LNCAP (cell line): Measurements from ENCODE around the gene METAP1D.

ENCODE experiments used
- CTCF ChIP-seq: fragments of 450-650 bp; IDR thresholded peaks from 2 replicates; pipeline ENCODE4 v1.5.1; 2017; ENCODE audit warnings: mild to moderate bottlenecking

METAP1D gene

DNA sequence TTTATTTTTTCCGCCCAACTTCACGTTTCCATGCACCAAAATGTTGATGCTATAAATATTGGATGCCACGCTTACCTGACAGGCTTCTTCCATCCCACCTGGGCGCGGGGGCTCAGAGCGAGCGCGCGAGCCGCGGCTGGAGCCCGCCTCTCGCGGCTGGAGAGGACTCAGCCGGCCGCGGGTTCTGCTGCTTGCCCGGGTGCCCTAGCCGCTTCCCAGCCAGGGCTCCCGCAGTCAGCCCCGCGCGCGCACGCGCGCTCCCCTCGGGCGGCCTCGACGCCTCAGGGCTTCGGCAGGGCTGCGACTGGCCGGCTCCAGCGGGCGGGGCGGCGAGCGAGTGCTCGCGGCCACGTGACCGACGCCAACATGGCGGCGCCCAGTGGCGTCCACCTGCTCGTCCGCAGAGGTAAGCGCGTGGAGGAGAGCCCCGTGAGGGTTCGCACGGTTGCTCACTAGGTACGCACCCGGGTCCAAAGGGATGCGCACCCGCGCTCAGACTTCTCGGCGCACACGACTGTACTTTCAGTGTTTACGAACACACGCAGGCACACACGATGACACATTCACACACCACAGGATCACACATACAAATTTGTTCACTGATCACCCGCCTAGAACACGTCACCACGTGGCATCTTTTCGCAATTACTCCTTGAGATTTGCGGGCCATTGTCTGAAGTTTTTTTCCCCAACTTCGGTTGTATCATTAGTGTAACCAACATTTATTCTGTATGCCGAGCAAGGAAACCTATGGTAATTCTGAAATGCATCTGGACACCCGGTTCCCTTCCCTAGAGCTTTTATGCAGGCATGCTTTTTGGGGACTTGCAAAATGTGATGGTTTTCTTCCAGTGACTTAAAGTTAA, at the start of gene METAP1D:
TSS of gene METAP1D (plus strand) at position 350 of the 866 bp plus-strand sequence. CDS start at position 367, 17 bp downstream.
- no peak for TF ChIP-seq CTCF

DNA sequence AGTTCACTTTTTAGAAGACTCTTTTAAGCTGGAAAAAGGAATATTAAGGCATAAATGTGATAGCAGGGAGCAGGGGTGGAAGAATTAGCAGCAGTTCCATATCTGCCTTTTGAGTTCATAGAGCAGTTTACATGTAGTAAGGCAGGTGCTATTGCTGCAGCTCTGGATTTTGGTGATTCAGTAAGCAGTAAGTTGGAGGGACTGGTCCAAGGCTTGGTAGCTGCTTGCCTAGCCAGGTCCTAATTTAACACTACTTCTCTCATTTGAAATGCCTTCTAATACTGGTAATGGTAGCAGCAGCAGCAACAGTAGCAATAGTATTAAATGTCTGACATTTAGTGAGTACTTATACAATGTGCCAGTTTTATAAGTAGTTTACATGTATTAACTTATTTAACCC, 47.5 kb upstream of the METAP1D start:
- TF ChIP-seq CTCF = no peak

- no peak for TF ChIP-seq CTCF
These were observed 47.0 kb upstream of the METAP1D start for GRCh38 chr2:171952748-171953147.

GRCh38 chr2:171956135-171956825, 43.5 kb upstream of the METAP1D start:
- TF ChIP-seq CTCF = no peak

- peak; percentile 11; the same call in 1 of the 2 replicates for TF ChIP-seq CTCF
These were observed 42.7 kb upstream of the METAP1D start for GRCh38 chr2:171957061-171957460.

DNA sequence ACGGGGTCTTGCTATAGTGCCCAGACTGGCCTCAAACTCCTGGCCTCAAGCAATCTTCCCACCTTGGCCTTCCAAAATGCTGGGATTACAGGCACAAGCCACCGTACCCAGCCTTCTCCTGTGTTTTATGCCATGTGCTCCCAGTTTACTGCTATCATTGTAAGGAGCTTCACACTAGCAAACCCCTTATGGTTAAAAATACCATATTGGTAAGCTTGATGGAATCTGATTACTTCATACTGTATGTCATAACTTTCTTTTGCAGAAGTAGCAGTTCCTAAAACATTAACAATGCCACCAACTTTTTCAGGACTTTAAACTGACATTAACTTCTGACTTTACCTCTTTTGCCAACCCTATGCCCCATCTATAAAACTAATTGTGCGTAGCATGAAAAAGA, 41.3 kb upstream of the METAP1D start:
- no peak for TF ChIP-seq CTCF

DNA sequence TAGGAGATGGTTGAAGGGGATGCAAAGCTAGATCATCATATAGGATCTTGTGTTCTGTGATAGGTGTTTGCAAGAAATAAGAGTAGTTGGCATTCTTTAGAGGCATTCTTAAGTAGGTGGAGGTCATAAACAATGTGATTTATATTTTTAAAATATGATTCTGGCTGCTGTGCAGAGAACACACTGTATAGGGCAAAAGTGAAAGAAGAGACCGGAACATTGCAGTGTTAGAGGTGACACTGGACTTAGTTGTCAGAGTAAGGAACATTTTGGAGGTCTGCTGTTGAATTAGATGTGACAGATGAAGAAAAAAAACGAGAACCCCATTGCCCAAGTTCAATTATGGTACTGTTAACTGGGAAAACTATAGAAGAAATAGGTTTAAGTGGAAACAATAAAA, 39.8 kb upstream of the METAP1D start:
- no peak for TF ChIP-seq CTCF
